ENCODE results near the gene TRIM41.

Gene TRIM41

GRCh38 chr5:181233801-181234454 is 10.8 kb downstream of the TRIM41 start:
- no peak for DNase-seq

- no peak for DNase-seq
These were observed 11.6 kb downstream of the TRIM41 start for GRCh38 chr5:181234455-181235306.

GRCh38 chr5:181235323-181235688 is 12.2 kb downstream of the TRIM41 start:
- no peak for DNase-seq

DNA sequence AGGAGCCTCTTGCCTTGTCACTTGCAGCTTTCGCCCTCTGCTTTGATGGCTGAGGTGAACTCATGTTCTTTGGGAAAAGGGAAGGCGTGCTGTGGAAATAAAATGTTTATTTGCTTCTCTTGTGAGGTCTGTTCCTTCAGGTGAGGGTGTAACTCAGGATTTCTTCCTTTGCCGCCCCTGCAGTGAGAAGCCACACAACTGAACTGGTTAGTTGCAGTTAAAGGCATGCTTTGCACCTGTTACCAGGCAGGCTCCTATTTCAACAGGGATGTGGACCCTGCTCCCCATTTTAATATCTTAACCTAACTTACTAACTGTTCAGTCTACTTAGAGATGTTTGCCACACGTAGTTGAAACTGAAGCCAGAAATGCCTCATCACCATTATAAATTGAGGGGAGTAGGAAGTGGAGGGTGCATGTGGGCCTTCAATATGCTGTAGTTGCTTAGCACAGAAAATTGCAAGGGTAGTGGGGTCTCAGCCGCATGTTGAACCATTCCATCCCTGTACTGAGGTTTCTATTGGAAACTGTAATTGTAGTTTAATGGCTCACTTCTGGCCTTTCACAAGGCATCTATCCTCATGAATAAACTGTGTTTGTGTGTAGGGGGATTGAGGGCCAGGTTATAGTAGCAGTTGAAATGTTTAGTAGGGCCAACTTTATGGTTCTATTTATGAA is 12.7 kb downstream of the TRIM41 start:
- DNase-seq = no peak

GRCh38 chr5:181236471-181236870 is 13.4 kb downstream of the TRIM41 start:
- no peak for DNase-seq

- no peak for DNase-seq
These were observed 14.0 kb downstream of the TRIM41 start for GRCh38 chr5:181236954-181237641.

DNA sequence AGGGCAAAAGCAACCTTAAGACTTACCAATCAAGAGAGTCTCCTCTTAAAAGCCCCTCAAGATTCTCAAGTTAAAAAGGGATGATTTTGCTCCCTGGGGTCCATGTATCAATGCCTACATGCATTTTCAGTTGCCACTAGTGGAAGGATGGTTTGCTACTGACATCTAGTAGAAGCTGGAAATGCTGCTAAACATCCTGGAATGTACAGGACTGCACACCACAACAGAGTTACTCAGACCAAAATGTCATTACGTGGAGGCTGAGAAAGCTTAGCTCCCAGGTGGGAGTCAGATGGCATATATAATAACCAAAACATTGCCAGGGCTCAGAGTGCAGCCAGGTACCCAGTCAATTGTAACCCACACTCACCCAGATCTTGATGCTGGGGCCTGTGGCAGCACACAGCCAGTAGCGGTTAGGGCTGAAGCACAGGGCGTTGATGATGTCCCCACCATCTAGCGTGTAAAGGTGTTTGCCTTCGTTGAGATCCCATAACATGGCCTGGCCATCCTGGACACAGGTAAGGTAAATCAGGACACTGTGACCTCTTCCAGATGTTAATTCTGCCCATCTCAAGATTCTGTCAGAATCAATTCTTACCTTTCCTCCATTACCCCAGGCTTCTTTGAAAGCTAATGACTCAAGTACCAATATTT is 14.8 kb downstream of the TRIM41 start:
- no peak for DNase-seq

- DNase-seq = no peak
These were observed 16.1 kb downstream of the TRIM41 start for GRCh38 chr5:181239062-181239663.

- peak; percentile 49 for DNase-seq
These were observed 18.4 kb downstream of the TRIM41 start for GRCh38 chr5:181241393-181241975.

DNA sequence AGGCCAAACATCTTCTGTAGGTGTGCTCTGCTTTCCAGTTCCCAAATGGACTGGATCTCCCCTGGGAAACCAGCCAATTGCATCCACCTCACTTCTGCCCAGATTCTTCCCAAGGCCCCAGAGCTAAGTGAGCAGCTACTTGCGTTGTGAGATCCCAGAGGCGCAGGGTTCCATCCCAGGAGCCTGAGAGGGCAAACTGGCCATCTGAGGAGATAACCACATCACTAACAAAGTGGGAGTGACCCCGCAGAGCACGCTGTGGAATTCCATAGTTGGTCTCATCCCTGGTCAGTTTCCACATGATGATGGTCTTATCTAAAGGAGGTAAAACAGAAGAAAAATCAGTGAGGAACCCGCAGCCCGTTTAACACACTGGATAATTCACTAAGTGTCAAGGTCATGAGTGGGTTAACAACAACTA is 19.0 kb downstream of the TRIM41 start:
- no peak for DNase-seq

DNA sequence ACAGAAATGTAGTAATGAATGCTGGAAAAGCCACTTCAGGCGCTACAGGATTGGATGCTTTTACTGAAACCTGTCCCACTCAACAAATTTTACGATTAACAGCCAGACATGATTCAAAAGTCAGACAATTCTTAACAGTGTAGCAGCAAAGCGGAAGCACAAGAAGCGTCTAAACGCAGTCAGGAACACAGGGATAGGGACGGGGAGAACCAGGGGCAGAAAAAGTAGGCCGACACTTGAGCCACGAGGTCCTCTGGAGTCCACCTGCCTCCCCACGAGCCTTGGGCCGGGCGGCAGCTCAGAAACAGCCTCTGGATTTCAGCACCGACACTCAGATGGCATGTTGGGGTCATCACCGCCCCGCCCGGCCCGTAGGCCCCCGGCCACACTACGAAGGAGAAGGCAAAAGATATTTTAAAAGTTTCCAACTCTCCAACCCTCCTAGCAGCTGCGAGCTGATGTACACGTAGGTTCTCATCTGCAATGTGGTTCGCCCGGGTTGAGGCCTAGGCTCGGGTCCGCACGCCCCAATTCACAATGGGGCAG is 20.0 kb downstream of the TRIM41 start:
- DNase-seq = no peak

DNA sequence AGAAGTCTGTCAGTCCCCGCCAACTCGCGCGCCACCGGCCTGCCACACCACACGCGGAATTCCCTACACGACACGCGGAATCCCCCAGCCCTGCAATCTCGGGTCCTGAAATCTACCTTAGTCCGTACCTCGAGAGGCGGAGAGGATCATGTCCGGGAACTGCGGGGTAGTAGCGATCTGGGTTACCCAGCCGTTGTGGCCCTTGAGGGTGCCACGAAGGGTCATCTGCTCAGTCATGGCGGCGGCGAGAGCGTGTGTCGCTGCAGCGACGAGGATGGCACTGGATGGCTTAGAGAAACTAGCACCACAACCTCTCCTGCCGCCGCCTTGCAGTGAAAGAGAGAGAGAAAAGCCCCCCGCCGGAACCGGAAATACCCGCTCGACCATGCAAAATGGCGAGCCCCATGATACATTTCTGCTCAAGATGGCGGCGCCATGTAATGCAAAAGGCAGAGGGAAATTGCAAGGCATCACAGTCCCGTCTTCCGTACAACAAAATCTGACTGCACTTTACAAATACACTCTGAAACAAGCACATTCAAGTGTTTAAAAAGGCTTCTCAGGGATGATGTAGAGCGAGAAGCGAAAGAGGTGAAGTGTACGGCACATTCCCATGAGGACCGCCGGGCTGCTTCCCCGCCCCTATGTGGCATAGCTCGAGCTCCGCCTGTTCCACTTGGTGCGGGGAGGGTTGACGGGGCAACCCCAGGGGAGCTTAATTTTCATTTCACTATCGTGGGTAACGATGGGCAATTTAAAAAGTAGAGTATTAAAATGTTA is 20.7 kb downstream of the TRIM41 start, which contains the start of gene RACK1:
RACK1 (minus strand) TSS at position 343 of the 780 bp plus-strand sequence; CDS start at position 237, 106 bp downstream.
- peak; percentile 91 for DNase-seq

- no peak for DNase-seq
These were observed 22.6 kb downstream of the TRIM41 start for GRCh38 chr5:181245427-181246275.

DNA sequence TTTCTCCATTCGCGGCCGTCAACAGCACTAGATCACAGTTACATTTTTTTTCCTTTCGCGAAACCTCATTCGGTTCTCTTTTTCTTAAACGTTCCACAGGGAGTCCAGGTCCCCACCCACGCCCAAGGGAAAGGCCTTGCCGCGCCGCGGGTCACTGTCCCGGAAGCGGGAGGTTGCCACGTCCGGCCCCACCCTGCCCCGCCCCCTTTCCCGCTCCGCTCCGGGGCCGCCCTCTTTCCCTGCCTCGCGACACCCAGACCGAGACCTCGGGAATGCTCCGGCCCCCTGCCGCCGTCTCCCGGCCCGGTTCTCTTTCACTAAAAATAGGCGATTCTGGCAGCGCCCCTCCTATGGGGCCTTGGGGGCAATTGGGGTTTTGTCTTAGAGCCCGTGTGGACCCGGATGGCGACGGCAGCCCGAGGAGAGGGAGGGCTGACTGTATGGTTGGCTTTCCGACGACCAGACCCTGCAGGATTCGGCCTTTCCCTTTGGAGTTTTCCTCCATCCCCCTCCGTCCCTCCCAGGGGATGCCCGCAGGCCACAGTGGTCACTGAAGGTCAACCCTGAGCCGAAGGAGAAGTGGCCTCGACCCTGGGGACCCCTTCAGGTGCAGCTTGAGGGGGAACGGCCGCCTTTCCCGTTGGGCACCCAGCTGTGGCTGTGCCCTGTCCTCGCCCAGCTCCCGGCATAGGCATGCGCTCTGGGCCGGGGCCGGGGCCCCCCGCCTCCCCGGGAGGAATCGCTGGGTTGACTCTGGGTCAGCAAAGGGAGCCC is 23.4 kb downstream of the TRIM41 start:
- peak; percentile 67 for DNase-seq

DNA sequence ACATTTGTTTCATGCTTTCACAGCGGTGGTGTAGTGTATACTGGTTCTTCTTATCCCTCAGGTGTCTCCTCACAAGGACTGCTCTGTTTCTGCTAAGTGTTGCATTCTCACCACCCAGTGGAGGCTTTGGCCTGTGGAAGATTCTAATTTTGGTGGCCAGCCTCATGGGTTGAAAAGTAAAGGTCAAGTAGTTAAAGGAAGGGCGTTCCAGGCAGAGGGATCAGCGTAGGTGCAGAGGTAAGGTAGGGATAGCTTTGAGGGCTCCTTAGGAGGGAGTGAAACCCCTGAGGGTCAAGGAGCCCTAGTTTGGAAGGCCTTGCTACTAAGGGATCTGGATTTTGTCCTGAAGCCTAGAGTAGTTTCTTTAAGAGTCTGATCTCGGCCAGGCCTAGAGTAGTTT is 25.2 kb downstream of the TRIM41 start:
- no peak for DNase-seq

DNA sequence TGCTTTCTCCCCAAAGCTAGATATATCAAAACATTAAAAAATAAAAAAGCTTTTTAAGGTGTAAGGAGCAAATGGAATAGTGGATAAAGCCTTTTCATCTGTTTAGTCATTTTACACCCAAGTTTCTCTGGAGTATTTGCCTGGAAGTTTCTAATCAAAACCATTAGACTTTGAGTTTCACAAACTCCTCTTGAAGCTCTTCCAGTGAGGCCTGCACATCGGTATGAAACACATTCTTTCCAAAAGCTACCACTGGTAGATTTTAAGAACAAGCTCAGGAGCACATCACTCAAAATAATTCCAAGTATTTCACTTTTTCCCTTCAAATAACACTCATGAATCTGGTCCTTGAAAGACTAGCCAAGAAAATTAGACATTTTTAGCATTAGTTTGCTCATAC is 32.2 kb downstream of the TRIM41 start:
- no peak for DNase-seq

GRCh38 chr5:181255836-181256578 is 32.9 kb downstream of the TRIM41 start:
- no peak for DNase-seq

DNA sequence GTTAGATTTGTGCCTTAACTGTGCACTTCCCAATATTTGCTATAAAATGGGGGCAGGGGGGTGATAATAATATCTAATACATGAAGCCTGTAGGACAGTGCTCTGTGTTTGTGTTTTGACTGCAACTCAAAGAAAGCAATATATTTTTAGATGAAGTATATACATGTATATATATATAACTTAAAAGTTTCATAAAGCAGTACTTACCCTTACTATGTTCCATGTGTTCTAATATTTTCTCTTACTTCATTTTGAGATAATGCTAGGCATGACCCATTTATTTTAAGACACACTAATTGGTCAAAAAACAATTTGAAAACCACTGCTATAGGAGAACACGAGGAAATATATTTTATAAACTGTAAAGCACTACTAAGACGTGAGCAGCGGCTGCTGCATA is 35.5 kb downstream of the TRIM41 start:
- DNase-seq = no peak
